Measurements from ENCODE around the gene CLEC2L. TPM values are rescaled to one million over a fixed set of nuclear protein-coding genes. Genes with fewer than 3 reads are reported as not detected.

CLEC2L gene
- total and polyA plus RNA-seq, 2 of the 4 experiments (the other 2 are of a cell fraction): not detected

GRCh38 chr7:139494835-139495579 lies 28.5 kb upstream of the CLEC2L start:
- Histone ChIP-seq H3K9me1 (ENCODE audit: insufficient read depth, low read length) (no peaks in the 10 kb centered on the region), H2AK5ac (ENCODE audit: low read depth, low read length) (no peak overlapping the region), H3K4me2 (ENCODE audit: low read depth, low read length) (no peak overlapping the region), H3K36me3 (ENCODE audit: control insufficient read depth, insufficient read depth, low read length) (no peaks in the 10 kb centered on the region), H2AK9ac (replicated peaks; ENCODE audit: low read depth, low read length, poor library complexity) (no peak overlapping the region), H3K4me3 (ENCODE audit: insufficient read depth, low read depth, low read length) (no peak overlapping the region), H2BK20ac (ENCODE audit: low read depth, low read length) (no peak overlapping the region), H2BK120ac (ENCODE audit: low read depth, low read length) (no peak overlapping the region), H4K5ac (ENCODE audit: low read depth, low read length) (no peak overlapping the region), H3K9ac (ENCODE audit: low read depth, low read length) (no peak overlapping the region), H3K14ac (replicated peaks; ENCODE audit: low read depth, low read length) (no peak overlapping the region), H4K20me1 (ENCODE audit: insufficient read depth, low read length) (no peaks in the 10 kb centered on the region), H2BK5ac (ENCODE audit: low read depth, low read length, poor library complexity, severe bottlenecking) (no peak overlapping the region), H3K4me1 (ENCODE audit: control insufficient read depth, insufficient read depth, low read length) (no peaks in the 10 kb centered on the region), H2AFZ (replicated peaks; ENCODE audit: low read length, poor library complexity) (no peak overlapping the region), H3K56ac (ENCODE audit: extremely low read depth, insufficient read depth, low read length) (no peak overlapping the region), H4K8ac (ENCODE audit: low read depth in 2 of 2, low read length in 2 of 2) (no peak overlapping the region), H4K91ac (ENCODE audit: insufficient read depth, low read depth, low read length) (no peak overlapping the region), H3K23ac (ENCODE audit: low read depth, low read length) (no peak overlapping the region), H3K27me3 (ENCODE audit: control insufficient read depth, insufficient read depth, low read length) (peaks cover 56% of the 10 kb centered on the region), H3K4ac (ENCODE audit: low read depth, low read length) (no peak overlapping the region), H3K9me3 (ENCODE audit: control insufficient read depth, insufficient read depth, low read length) (peaks cover 13% of the 10 kb centered on the region), H3K79me1 (ENCODE audit: low read depth in 1 of 2, low read length in 2 of 2) (no peaks in the 10 kb centered on the region), H3K18ac (ENCODE audit: low read depth, low read length) (no peak overlapping the region), H2BK15ac (ENCODE audit: low read depth, low read length) (no peak overlapping the region), H3K27ac (ENCODE audit: insufficient read depth, low read length) (no peak overlapping the region)
- dilution Hi-C loops (cut with HindIII; ENCODE audit: low sequenced_read_pairs, unreplicated experiment) (no loop called here), in situ Hi-C loops (cut with MboI; ENCODE audit: low sequenced_read_pairs) (no loop called here), intact Hi-C loops (cut with micrococcal nuclease) (no loop called here)
- no TSS peak for BruUV-seq (replicated peaks)
- TF ChIP-seq, protein P1, sequence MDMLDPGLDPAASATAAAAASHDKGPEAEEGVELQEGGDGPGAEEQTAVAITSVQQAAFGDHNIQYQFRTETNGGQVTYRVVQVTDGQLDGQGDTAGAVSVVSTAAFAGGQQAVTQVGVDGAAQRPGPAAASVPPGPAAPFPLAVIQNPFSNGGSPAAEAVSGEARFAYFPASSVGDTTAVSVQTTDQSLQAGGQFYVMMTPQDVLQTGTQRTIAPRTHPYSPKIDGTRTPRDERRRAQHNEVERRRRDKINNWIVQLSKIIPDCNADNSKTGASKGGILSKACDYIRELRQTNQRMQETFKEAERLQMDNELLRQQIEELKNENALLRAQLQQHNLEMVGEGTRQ (IDR thresholded peaks at IDR 0.05; ENCODE audit: low read depth, low read length): no peak
- no peak for TF ChIP-seq MAFK (IDR thresholded peaks at IDR 0.05; ENCODE audit: low read depth, low read length)
- TF ChIP-seq FOS (IDR thresholded peaks at IDR 0.05; ENCODE audit: low read depth, low read length): no peak
- no peak for TF ChIP-seq BHLHE40 (IDR thresholded peaks at IDR 0.05; ENCODE audit: low read depth, low read length)
- no peak for TF ChIP-seq MXI1 (IDR thresholded peaks at IDR 0.05; ENCODE audit: borderline replicate concordance, low read depth, low read length)
- TF ChIP-seq CEBPB (IDR thresholded peaks at IDR 0.05; ENCODE audit: low read depth, low read length): no peak
- TF ChIP-seq SMC3 (IDR thresholded peaks at IDR 0.05; ENCODE audit: low read depth, low read length): no peak
- no peak for TF ChIP-seq NFE2L2 (IDR thresholded peaks at IDR 0.05; ENCODE audit: low read depth, low read length)
- TF ChIP-seq CTCF (conservative IDR thresholded peaks at IDR 0.05; ENCODE audit: low read depth, low read length): no peak
- no peak for TF ChIP-seq CHD1 (IDR thresholded peaks at IDR 0.05; ENCODE audit: low read depth, low read length)
- TF ChIP-seq RCOR1 (IDR thresholded peaks at IDR 0.05; ENCODE audit: insufficient replicate concordance, low read length): no peak
- TF ChIP-seq POLR2A (IDR thresholded peaks at IDR 0.05; ENCODE audit: low read depth, low read length): no peak
- TF ChIP-seq MAZ (IDR thresholded peaks at IDR 0.05; ENCODE audit: borderline replicate concordance, low read depth, low read length): no peak
- TF ChIP-seq ELK1 (IDR thresholded peaks at IDR 0.05; ENCODE audit: borderline replicate concordance, low read depth, low read length): no peak
- ChIA-PET CTCF (interaction anchor here (0.6 kb wide), 1 partner anchor 285 kb away, joined by 3 read pairs; no protein-coding TSS in a partner anchor), POLR2A (ENCODE audit: unreplicated experiment) (interaction anchor here (0.6 kb wide), 1 partner anchor 144 kb away, joined by 5 read pairs; no protein-coding TSS in a partner anchor)
- WGBS, 2 experiments (ENCODE audit: extremely low coverage in 2 of 2, insufficient read length in 1 of 2): no CpG with 5 or more reads among the region's 5 CpGs
- ATAC-seq (ENCODE audit: low read depth): no peak
- no peak for DNase-seq

All from IMR-90 (cell line).